T-cell (primary cell): ENCODE data around the gene ZNF610. TPM values are rescaled to one million over a fixed set of nuclear protein-coding genes. Genes with fewer than 3 reads are reported as not detected.

ENCODE experiments used
- ATAC-seq, 4 experiments: fragments of 200-7000 bp in 3 of 4; fragments of 150-1000 bp in 1 of 4; cut with Tn5 transposase; replicated peaks in 1 of 4; 1 replicate in 3 of 4; 2 replicates in 1 of 4; pipeline ENCODE4 v1.10.0; 2021; ENCODE audit warnings: moderate library complexity in 3 of 4, mild to moderate bottlenecking in 2 of 4, moderate number of reproducible peaks in 1 of 4
- CTCF ChIA-PET, 2 donors: fragments of 300-600 bp; sonication (Branson Sonifier 250); formaldehyde crosslinking; loops; one replicate each; lab custom pipeline; 2022; ENCODE audit warnings: antibody characterized with exemption in 2 of 2; lab: Charles Lee
- POLR2A ChIA-PET, 2 donors: fragments of 300-600 bp; sonication (Branson Sonifier 250); formaldehyde crosslinking; loops; one replicate each; lab custom pipeline; 2022; ENCODE audit warnings: antibody characterized with exemption in 2 of 2; lab: Charles Lee
- DNase-seq, 35 experiments: peaks; one replicate each; pipeline versions ENCODE4 v3.0.0 to v3.0.0-alpha.2; 2013 to 2023
- H3K27ac ChIP-seq: one replicate; pipeline ENCODE4 v1.5.1; 2013; ENCODE audit warnings: low read length
- H3K27me3 ChIP-seq, 2 experiments: replicated peaks in 1 of 2; 1 replicate in 1 of 2; 2 replicates in 1 of 2; pipeline versions ENCODE4 v1.6.1 to v1.7.0; 2013; ENCODE audit warnings: low read length in 1 of 2, mixed read lengths in 1 of 2; ENCODE audit not compliant: control insufficient read depth in 2 of 2, insufficient read depth in 2 of 2; ENCODE audit errors: extremely low read depth in 1 of 2
- H3K36me3 ChIP-seq, 2 donors: 1 replicate in 1 of 2; 2 replicates in 1 of 2; pipeline versions ENCODE4 v1.6.1 to v1.7.0; 2013; ENCODE audit warnings: low read length in 1 of 2; ENCODE audit not compliant: control insufficient read depth in 2 of 2, insufficient read depth in 1 of 2; ENCODE audit errors: extremely low read depth in 1 of 2
- H3K4me1 ChIP-seq, 2 experiments: 1 replicate in 1 of 2; 2 replicates in 1 of 2; pipeline versions ENCODE4 v1.6.1 to v1.7.0; 2013; ENCODE audit warnings: low read length in 2 of 2, mixed read lengths in 1 of 2; ENCODE audit not compliant: insufficient read depth in 2 of 2, control insufficient read depth in 1 of 2; ENCODE audit errors: extremely low read depth in 1 of 2
- H3K4me3 ChIP-seq, 2 donors: 1 replicate in 1 of 2; 2 replicates in 1 of 2; pipeline versions ENCODE4 v1.5.1 to v1.7.0; 2013; ENCODE audit warnings: mild to moderate bottlenecking in 2 of 2, low read length in 1 of 2, moderate library complexity in 1 of 2; ENCODE audit not compliant: control insufficient read depth in 1 of 2; ENCODE audit errors: extremely low read depth in 1 of 2
- H3K9me3 ChIP-seq: 2 replicates; pipeline ENCODE4 v1.7.0; 2013
- H3K27ac Mint-ChIP-seq, 2 donors: one replicate each; pipeline ENCODE4 v1.8.0; 2020 to 2021; ENCODE audit warnings: mild to moderate bottlenecking in 2 of 2, mixed read lengths in 2 of 2
- H3K27me3 Mint-ChIP-seq, 2 donors: one replicate each; pipeline ENCODE4 v1.8.0; 2021 to 2022; ENCODE audit warnings: mixed read lengths in 2 of 2
- H3K36me3 Mint-ChIP-seq: one replicate; pipeline ENCODE4 v1.8.0; 2021; ENCODE audit warnings: mixed read lengths
- H3K4me1 Mint-ChIP-seq, 3 donors: one replicate each; pipeline ENCODE4 v1.8.0; 2020 to 2022; ENCODE audit warnings: mixed read lengths in 3 of 3, mild to moderate bottlenecking in 1 of 3
- H3K4me3 Mint-ChIP-seq, 3 donors: one replicate each; pipeline ENCODE4 v1.8.0; 2020 to 2022; ENCODE audit warnings: mild to moderate bottlenecking in 3 of 3, mixed read lengths in 3 of 3, moderate library complexity in 3 of 3
- H3K9me3 Mint-ChIP-seq, 3 donors: one replicate each; pipeline ENCODE4 v1.8.0; 2020 to 2022; ENCODE audit warnings: mixed read lengths in 3 of 3
- WGBS: methylation state at CpG from one replicate; pipeline ENCODE4 v1.1.5; 2013; ENCODE audit warnings: missing lambda C conversion rate; ENCODE audit not compliant: insufficient coverage; 5-methylcytosine and 5-hydroxymethylcytosine counted together
- total RNA-seq, 35 experiments: library from RNA in 6 of 35; stranded (reverse) in 6 of 35; fragments of 120-200 nt in 1 of 35; gene quantifications; one replicate each; pipeline versions ENCODE4 v1.2.1 to v1.2.4 and lab custom pipeline; 2013 to 2026

ZNF610 gene
- total RNA-seq, 5 donors from 2014 or later (not counting 1 experiment from before 2014, with no cell fraction given) = 0.51 to 5.4 (median 1.3) TPM

- Mint-ChIP-seq H3K9me3 (peaks cover 9 to 44% (median 43%) of the 10 kb centered on the region in 3 donors), H3K27ac (peak within 1 kb of the TSS; percentile 97 to 98), H3K27me3 (no peaks in the 10 kb centered on the region), H3K36me3 (peaks cover 57% of the 10 kb centered on the region), H3K4me1 (peaks cover 18 to 23% (median 21%) of the 10 kb centered on the region in 3 donors), H3K4me3 (peak within 1 kb of the TSS; percentile 93 to 97 (median 96))
- ChIA-PET POLR2A (no interaction called here), CTCF (no interaction called here)
- no peaks in the 10 kb centered on the region for H3K27me3 ChIP-seq
- peaks cover 6 to 20% of the 10 kb centered on the region in 2 experiments for H3K4me1 ChIP-seq
- DNase-seq = peak; percentile 68 to 91 (median 81)
- H3K9me3 ChIP-seq = peaks cover 4% of the 10 kb centered on the region
- peaks cover 14 to 26% of the 10 kb centered on the region in 2 donors for H3K36me3 ChIP-seq
- whole genome bisulfite sequencing = 0% methylated on average over 51 of the region's 75 CpGs
- ATAC-seq = peak; percentile 87 to 91 (median 88)
- peak within 1 kb of the TSS; percentile 87 to 96 for H3K4me3 ChIP-seq
- peak within 1 kb of the TSS; percentile 92 for H3K27ac ChIP-seq
Observed at GRCh38 chr19:52296773-52297600, 39.1 kb upstream of the ZNF610 start, which contains the start of gene ZNF480. TSS of gene ZNF480 (plus strand) at chr19:52297169. CDS start at chr19:52300413, 3,244 bp downstream.

GRCh38 chr19:52297601-52298364, 38.3 kb upstream of the ZNF610 start:
- CTCF ChIA-PET = no interaction called here
- no peak for DNase-seq
- peaks cover 5 to 45% (median 45%) of the 10 kb centered on the region in 3 donors for H3K9me3 Mint-ChIP-seq
- peaks cover 58% of the 10 kb centered on the region for H3K36me3 Mint-ChIP-seq
- POLR2A ChIA-PET = no interaction called here
- H3K4me3 ChIP-seq = peak overlapping the region; percentile 85 to 87
- H3K27me3 Mint-ChIP-seq = no peaks in the 10 kb centered on the region
- H3K27me3 ChIP-seq = no peaks in the 10 kb centered on the region
- H3K36me3 ChIP-seq = peaks cover 14 to 34% of the 10 kb centered on the region in 2 donors
- peaks cover 6% of the 10 kb centered on the region for H3K9me3 ChIP-seq
- peak overlapping the region; percentile 92 for H3K27ac ChIP-seq
- H3K4me1 ChIP-seq = peaks cover 6 to 20% of the 10 kb centered on the region in 2 experiments
- 40% methylated on average over 15 of the region's 18 CpGs for WGBS
- H3K4me3 Mint-ChIP-seq = peak overlapping the region; percentile 93 to 97 (median 96)
- peak overlapping the region; percentile 97 to 98 for H3K27ac Mint-ChIP-seq
- peak in 1 of 4 experiments; percentile 23 for ATAC-seq
- H3K4me1 Mint-ChIP-seq = peaks cover 18 to 23% (median 21%) of the 10 kb centered on the region in 3 donors

- DNase-seq (peak in 3 of 35 experiments; percentile 6 to 23 (median 10)), ATAC-seq (no peak)
- Mint-ChIP-seq H3K27me3 (no peaks in the 10 kb centered on the region), H3K27ac (no peak overlapping the region), H3K36me3 (peaks cover 81% of the 10 kb centered on the region), H3K4me3 (no peak overlapping the region), H3K4me1 (no peaks in the 10 kb centered on the region), H3K9me3 (peaks cover 10 to 53% (median 52%) of the 10 kb centered on the region in 3 donors)
- H3K4me1 ChIP-seq = no peaks in the 10 kb centered on the region
- peaks cover 21 to 36% of the 10 kb centered on the region in 2 donors for H3K36me3 ChIP-seq
- POLR2A ChIA-PET = no interaction called here
- WGBS = 100% methylated on average over 3 of the region's 10 CpGs
- H3K4me3 ChIP-seq = peak overlapping the region in 1 of 2 donors; percentile 21
- H3K27me3 ChIP-seq = no peaks in the 10 kb centered on the region
- H3K27ac ChIP-seq = no peak overlapping the region
- CTCF ChIA-PET = no interaction called here
- H3K9me3 ChIP-seq = peaks cover 8% of the 10 kb centered on the region
Observed at GRCh38 chr19:52307275-52307674, 28.8 kb upstream of the ZNF610 start.

- H3K4me1 ChIP-seq = no peaks in the 10 kb centered on the region
- Mint-ChIP-seq H3K36me3 (peaks cover 74% of the 10 kb centered on the region), H3K27ac (no peak overlapping the region), H3K9me3 (peaks cover 16 to 71% (median 64%) of the 10 kb centered on the region in 3 donors), H3K27me3 (no peaks in the 10 kb centered on the region), H3K4me1 (peaks cover 0 to 2% (median 0%) of the 10 kb centered on the region in 3 donors), H3K4me3 (no peak overlapping the region)
- H3K36me3 ChIP-seq = peaks cover 31 to 51% of the 10 kb centered on the region in 2 donors
- whole genome bisulfite sequencing = no CpG with 5 or more reads among the region's 6 CpGs
- no peak for DNase-seq
- ChIA-PET POLR2A (no interaction called here), CTCF (no interaction called here)
- H3K4me3 ChIP-seq = no peak overlapping the region
- H3K27ac ChIP-seq = no peak overlapping the region
- no peak for ATAC-seq
- no peaks in the 10 kb centered on the region for H3K27me3 ChIP-seq
- peaks cover 42% of the 10 kb centered on the region for H3K9me3 ChIP-seq
Observed at GRCh38 chr19:52322429-52322828, 13.6 kb upstream of the ZNF610 start.

GRCh38 chr19:52331757-52332156, 4.3 kb upstream of the ZNF610 start:
- peaks cover 0 to 11% of the 10 kb centered on the region in 2 experiments for H3K4me1 ChIP-seq
- no peaks in the 10 kb centered on the region for H3K36me3 ChIP-seq
- CTCF ChIA-PET = interaction anchor here in 1 of 2 donors (0.6 kb wide), 1 partner anchor 146 kb away, joined by 3 read pairs; no protein-coding TSS in a partner anchor
- POLR2A ChIA-PET = no interaction called here
- Mint-ChIP-seq H3K4me1 (peaks cover 7 to 9% (median 9%) of the 10 kb centered on the region in 3 donors), H3K9me3 (peaks cover 0 to 48% (median 34%) of the 10 kb centered on the region in 3 donors), H3K36me3 (peaks cover 26% of the 10 kb centered on the region), H3K27ac (no peak overlapping the region), H3K4me3 (no peak overlapping the region), H3K27me3 (no peaks in the 10 kb centered on the region)
- H3K27me3 ChIP-seq = peaks cover 0 to 8% of the 10 kb centered on the region in 2 experiments
- ATAC-seq = no peak
- H3K27ac ChIP-seq = no peak overlapping the region
- WGBS = 92% methylated on average over 8 of the region's 10 CpGs
- H3K4me3 ChIP-seq = peak overlapping the region in 1 of 2 donors; percentile 8
- peak in 1 of 35 experiments; percentile 10 for DNase-seq
- peaks cover 8% of the 10 kb centered on the region for H3K9me3 ChIP-seq

- Histone ChIP-seq H3K36me3 (no peaks in the 10 kb centered on the region), H3K9me3 (peaks cover 5% of the 10 kb centered on the region), H3K4me3 (peak overlapping the region; percentile 78 to 87), H3K27ac (peak overlapping the region; percentile 81), H3K27me3 (peaks cover 0 to 8% of the 10 kb centered on the region in 2 experiments), H3K4me1 (peaks cover 0 to 16% of the 10 kb centered on the region in 2 experiments)
- DNase-seq (peak in 2 of 35 experiments; percentile 0 to 2), ATAC-seq (peak in 1 of 4 experiments; percentile 10)
- POLR2A ChIA-PET = no interaction called here
- H3K9me3 Mint-ChIP-seq = peaks cover 5 to 42% (median 26%) of the 10 kb centered on the region in 3 donors
- H3K27ac Mint-ChIP-seq = peak overlapping the region; percentile 92 to 95
- no peaks in the 10 kb centered on the region for H3K27me3 Mint-ChIP-seq
- peak overlapping the region; percentile 91 to 96 (median 95) for H3K4me3 Mint-ChIP-seq
- peaks cover 44% of the 10 kb centered on the region for H3K36me3 Mint-ChIP-seq
- CTCF ChIA-PET = interaction anchor here in 1 of 2 donors (0.6 kb wide), 1 partner anchor 531 kb away, joined by 3 read pairs; no protein-coding TSS in a partner anchor
- WGBS = 61% methylated on average over 8 of the region's 9 CpGs
- peaks cover 13 to 18% (median 17%) of the 10 kb centered on the region in 3 donors for H3K4me1 Mint-ChIP-seq
Observed at GRCh38 chr19:52335768-52336116, 301 bp upstream of the ZNF610 start.
